Measurements from ENCODE around the gene FN3KRP.

DNA sequence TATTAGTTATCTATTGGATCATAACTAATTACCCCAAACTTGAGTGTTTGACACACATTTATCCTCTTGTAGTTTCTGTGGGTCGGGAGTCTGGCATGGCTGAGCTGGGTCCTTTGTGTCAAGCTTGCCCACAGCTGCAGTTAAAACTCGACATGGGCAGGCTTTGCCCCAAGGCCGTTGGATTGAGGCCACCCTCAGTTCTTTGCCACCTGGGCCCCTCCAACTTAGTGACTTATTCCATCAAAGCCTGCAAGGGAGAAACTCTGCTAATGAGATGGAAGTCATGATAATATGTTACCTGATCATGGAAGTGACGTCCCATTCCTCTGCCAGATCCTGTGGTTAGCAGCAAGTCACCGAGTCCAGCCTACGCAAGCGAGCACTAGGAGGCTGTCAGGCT, 52.5 kb downstream of the FN3KRP start:
- TF ChIP-seq, protein P1, sequence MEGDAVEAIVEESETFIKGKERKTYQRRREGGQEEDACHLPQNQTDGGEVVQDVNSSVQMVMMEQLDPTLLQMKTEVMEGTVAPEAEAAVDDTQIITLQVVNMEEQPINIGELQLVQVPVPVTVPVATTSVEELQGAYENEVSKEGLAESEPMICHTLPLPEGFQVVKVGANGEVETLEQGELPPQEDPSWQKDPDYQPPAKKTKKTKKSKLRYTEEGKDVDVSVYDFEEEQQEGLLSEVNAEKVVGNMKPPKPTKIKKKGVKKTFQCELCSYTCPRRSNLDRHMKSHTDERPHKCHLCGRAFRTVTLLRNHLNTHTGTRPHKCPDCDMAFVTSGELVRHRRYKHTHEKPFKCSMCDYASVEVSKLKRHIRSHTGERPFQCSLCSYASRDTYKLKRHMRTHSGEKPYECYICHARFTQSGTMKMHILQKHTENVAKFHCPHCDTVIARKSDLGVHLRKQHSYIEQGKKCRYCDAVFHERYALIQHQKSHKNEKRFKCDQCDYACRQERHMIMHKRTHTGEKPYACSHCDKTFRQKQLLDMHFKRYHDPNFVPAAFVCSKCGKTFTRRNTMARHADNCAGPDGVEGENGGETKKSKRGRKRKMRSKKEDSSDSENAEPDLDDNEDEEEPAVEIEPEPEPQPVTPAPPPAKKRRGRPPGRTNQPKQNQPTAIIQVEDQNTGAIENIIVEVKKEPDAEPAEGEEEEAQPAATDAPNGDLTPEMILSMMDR (IDR thresholded peaks at IDR 0.05; ENCODE audit: low read depth, low read length), result no peak
- TF ChIP-seq, protein P2, sequence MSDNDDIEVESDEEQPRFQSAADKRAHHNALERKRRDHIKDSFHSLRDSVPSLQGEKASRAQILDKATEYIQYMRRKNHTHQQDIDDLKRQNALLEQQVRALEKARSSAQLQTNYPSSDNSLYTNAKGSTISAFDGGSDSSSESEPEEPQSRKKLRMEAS (IDR thresholded peaks at IDR 0.05; ENCODE audit: low read depth, low read length), result no peak
- TF ChIP-seq POLR2A (IDR thresholded peaks at IDR 0.05; ENCODE audit: extremely low read depth, insufficient read length), result no peak
